TTC549 (cell line): ENCODE data around the gene LRCOL1.

Experiments used
- FAIRE-seq: peaks from 2 replicates; lab custom pipeline; 2012; peaks lifted over from hg19 to GRCh38; lab: Jason Lieb, UNC

The LRCOL1 gene

GRCh38 chr12:132581348-132582057, 28.9 kb downstream of the LRCOL1 start:
- FAIRE-seq = no peak

DNA sequence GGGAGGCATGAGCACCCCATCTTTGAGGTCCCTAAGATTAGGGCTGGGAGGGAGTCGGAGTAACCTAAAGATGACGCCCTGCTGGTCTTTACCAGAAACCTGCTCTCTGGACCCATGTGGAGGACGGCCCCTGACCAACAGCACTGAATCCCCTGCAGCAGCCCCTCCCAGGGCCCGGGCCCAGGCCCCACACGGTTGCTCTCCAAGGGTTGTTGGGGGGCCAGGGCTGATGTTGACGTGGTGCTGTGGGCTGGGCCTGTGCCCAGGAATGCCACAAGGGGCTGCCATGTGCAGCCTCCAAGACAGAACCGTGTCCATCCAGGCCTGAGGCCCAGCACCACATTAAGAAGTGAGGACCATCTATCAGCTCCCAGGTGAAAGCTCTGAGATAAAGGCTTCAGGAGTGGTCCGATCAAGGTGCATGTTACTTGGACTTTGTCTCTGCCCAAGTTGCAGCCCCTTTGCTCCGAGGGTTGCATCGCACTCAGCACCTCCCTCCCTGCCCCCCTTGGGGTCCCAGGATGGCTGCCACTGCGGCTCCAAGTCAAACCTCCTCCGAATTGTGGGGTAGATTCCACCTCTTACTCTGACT, 29.6 kb downstream of the LRCOL1 start:
- FAIRE-seq = no peak

- FAIRE-seq = no peak
Observed at GRCh38 chr12:132579744-132580143, 30.6 kb downstream of the LRCOL1 start.

- FAIRE-seq = no peak
Observed at GRCh38 chr12:132578826-132579225, 31.6 kb downstream of the LRCOL1 start.

DNA sequence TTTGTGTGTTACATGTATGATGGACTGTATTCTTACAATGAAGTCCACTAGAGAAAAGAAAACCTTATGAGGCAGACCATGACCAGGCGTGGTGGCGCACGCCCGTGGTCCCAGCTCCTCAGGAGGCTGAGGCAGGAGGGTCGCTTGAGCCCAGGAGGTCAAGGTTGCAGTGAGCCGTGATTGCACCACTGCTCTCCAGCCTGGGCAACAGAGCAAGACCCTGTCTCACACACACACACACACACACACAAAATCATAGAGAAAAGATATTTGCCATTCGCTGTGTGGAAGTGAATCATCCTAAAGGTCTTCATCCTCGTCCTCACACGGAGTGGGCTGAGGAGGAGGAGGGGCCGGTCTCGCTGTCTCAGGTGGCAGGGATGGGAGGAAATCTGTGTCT, 32.3 kb downstream of the LRCOL1 start:
- no peak for FAIRE-seq

DNA sequence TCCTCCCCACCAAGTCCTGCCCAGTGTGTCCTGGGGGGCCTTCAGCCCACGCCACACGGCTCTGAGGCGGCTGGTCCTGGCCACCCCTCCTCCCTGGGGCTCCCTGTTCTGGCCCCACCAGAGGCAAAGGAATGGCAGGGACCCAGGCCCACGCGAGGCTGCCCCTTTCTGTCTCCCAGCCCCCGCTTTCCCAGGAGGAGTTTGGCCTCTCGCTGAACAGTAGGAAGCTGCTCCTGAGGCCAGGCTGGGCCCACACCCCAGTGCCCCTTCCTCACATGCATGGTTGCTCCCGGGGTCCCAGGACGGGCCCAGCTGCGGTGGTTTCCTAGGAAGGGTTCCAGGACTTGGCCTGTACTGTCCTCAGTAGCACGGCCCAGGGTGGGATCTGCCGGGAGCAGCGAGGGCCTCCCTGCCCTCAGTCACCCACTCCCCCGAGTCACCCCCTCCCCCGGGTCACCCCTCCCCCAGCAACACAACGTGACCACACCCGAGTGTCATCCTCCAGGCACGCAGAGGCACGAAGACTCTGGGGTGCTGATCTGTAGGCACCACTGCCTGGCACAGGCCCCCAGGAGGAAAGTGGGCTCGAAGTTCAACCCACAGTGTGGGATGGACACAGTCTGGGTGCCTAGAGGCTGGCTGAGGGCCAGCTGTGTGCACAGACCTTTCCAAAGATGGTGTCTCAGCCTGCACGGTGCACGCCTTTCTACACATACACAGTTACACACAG, 33.0 kb downstream of the LRCOL1 start:
- FAIRE-seq = no peak

GRCh38 chr12:132576701-132577100, 33.7 kb downstream of the LRCOL1 start:
- no peak for FAIRE-seq

DNA sequence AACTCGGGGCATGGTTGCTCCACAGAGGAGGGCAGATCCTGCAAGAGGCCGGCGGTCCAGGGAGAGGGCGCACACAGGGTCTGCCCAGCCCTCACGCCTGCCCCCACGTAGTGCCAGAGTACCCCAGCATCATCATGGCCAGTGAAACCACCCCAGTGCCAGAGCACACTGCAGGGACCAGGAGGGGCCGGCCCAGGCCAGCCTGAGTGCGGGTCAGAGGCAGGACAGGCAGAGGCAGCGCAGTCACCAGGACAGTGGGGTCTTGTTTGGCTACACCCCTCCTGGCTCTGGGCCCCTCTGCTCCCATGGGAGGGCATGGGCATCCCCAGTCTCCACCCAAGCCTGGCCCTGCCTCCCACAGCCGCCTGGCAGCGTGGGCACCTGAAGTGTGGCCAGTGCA, 34.7 kb downstream of the LRCOL1 start:
- FAIRE-seq = no peak

DNA sequence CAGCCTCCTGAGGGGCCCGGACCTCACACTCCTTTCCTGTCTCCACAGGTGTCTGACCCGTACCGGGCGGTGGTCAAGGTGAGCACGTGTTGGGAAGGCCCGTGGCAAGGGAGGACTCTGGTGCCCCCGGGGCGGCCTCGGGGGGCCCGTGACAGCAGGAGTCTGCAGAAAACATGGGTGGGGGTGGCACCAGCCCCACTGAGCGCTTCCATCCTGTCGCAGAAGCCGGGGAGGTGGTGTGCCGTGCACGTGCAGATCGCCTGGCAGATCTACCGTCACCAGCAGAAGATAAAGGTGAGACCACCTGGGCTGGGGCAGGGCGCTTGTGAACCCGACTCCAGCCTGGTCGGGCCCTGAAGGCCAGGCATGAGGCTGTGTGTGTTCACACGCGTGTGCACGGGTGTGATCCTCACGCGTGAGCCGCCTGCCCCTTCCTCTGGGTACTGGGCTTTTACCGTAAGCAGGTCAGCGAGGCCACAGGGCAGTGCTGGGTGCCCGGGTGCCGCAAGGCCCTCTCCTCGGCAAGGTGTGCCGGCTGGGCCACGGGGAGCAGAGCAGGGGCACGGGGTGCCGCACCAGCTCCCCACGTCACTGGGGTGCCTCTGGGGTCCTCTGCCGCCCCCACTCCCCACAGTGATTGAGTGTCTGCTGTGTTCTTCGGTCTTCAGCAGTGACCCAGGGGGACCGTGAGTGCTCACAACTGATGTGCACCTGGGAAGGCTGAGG, 35.9 kb downstream of the LRCOL1 start:
- FAIRE-seq = no peak

DNA sequence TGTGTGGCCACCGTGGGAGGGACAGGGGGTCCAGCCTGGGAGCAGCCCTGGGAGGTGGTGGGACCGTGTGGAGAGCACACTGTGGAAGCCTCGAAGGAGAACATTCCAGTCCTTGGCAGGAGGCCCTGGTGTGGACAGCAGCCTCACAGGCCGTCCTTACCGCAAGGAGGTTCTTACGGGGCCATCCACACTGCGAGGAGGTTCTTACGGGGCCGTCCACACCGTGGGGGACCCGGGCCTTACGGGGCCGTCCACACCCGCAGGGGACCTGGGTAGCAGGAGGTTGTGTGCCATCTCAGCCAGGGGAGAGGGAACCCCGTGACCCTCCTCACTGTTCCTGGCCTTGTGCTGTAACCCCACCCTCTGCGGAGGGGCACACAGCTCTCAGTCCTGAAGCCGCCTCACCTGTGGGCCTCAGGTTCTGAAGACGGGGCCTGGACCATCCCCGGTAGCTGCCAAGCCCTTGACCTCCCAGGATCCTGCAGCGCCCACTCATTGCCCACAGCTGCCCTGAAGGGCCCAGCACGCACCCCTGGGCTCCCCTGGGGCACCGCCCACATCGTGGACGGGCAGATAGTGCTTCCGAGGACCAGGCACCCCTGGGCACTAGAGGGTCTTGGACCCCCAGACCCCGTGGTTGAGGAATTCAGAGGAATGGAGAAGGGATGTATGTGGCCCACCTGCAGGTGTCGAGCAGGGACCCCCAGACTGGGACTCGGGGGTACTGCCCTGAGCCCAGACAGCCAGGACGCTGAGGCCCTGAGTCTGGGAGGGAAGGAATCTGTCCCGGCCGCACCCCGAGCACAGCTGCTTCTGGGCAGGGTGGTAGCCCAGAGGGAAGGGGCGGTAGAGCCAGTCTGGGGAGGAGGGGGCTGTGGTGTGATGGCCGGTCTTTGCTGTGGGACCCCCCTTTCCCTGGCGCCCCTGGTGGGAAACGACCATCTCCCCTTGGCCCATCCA, 37.3 kb downstream of the LRCOL1 start:
- no peak for FAIRE-seq

DNA sequence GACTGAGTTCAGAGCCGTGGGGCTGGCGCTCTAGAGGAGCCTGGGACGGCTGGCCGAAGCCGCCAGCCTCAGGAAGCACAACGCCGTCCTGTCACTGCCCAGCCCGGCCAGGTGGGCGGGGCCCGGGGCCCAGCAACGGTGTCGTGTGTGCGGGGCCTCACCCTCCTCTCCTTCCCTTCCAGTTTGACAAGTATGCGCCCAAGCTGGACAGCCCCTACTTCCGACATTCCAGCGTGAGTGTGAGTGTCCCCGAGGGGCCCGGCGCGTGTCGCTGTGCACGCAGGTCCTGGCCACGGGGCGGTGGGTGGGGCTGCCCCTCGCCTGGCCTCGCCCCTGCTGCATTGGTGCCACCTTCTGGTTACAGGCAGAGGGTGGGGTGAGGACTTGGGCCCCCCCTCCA, 38.3 kb downstream of the LRCOL1 start:
- no peak for FAIRE-seq

DNA sequence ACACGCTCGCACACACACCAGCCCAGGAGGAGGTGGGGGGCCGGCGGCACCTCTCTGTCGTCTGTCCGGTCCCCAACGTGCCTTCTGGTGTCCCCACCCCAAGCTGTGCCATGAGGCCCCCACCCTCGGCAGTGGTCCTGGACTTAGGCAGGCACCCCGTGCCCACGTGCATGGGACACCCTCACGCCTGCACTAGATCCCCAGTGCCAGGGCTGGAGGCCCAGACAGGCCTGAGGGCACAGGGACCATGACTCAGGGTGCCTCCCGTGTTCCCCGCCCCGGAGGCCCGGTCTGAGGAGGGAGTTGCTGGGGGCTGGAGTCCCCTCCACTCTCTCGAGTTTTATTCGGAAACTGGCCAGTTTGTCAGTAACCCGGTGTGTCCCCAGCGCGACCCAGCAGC, 38.8 kb downstream of the LRCOL1 start:
- FAIRE-seq = no peak

- FAIRE-seq = no peak
Observed at GRCh38 chr12:132571051-132571450, 39.3 kb downstream of the LRCOL1 start.

GRCh38 chr12:132570635-132571034, 39.7 kb downstream of the LRCOL1 start:
- no peak for FAIRE-seq

DNA sequence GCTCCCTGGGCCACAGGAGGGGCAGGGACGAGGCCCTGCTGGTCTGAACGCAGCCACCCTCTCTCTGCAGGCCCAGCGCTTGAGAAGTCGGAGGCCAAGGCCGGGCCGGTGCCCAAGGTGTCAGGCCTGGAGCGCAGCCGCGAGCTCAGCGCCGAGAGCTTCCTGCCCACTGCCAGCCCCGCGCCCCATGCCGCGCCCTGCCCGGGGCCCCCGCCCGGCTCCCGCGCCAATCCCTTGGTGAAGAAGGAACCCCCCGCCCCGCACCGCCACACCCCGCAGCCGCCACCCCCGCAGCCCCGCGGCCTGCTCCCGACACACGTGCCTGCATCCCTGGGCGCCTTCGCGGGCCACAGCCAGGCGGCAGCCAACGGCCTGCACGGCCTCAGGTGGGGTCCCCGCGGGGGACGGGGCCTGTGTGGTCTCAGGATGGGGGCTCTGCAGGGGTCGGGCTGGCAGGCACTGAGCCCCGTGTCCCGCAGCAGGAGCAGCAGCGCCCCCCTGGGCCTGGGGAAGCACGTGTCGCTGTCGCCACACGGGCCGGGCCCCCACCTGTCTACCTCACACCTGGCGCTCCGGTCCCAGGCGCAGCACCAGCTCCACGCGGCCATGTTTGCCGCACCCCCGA, 40.4 kb downstream of the LRCOL1 start:
- FAIRE-seq = no peak

DNA sequence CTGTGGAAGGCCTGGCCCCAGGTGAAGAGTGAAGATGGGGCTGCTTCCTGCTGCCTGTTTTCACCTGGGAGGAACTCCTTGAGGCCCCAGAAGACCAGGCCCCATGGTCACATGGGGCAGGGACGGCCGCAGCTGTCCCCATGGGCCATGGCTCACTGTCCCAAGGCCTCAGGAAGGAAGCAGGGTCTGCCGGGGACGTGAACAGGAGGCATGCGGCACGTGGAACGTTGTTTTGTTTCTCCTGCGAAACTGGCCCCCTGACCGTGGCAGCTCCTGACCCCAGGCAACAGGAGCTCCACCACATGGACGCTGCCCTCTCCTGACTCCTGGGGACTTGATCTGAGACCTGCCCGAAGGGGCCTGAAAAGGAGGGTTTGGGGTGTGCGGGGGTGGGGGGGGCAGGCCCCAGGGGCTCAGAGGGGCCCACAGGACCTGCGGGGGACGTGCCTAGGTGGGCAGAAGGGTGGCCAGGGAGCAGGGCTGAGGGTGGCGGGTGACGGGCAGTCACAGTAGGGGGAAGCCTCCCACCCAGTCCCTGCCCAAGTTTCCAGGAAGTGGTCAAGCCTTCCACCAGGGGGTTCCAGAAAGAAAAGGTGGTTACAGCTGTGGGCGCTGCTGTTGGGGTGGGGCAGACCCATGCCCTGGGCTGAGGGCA, 41.4 kb downstream of the LRCOL1 start:
- FAIRE-seq = no peak

- FAIRE-seq = no peak
Observed at GRCh38 chr12:132568301-132568700, 42.1 kb downstream of the LRCOL1 start.

DNA sequence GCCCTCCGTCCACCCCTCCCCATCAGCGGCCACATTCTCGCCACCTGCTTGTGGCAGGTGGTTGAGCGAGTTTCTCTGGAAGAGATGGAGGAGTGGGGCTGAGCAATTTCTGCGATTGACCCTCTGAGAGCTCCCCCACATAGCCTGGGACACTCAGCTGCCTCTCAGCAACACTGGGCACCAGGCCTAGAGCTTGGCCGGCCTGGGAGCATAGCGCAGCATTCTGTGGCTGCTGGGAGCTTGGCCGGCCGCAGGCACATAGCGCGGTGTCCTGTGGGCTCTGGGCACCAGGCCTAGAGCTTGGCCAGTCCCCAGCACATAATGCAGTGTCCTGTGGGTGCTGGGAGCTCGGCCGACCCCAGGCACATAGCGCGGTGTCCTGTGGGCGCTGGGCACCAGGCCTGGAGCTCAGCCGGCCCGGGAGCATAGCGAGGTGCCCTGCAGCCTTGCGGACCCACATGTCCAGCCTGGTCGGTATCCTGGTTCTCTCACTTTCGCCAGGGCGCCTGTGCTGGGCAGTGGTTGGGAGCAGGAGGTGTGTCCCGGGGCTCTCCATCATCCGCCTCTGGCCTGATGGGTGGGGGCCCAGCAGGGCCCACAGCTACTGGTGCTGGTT, 43.8 kb downstream of the LRCOL1 start:
- FAIRE-seq = no peak

DNA sequence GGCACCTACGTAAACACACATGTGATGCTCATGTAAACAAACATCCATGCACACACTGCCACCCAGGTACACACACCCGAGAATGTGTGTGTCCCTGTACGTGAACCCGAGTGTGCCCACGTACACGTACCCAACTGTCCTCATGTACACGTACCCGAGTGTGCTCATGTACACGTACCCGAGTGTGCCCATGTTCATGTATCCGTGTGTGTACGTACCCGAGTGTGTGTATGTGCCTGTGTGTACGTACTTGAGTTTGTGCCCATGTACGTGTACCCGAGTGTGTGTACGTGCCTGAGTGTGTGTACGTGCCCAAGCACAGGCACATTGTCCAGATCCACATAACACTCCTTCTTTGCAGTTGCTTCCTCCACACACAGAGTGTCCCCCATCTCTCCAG, 45.0 kb downstream of the LRCOL1 start:
- FAIRE-seq = no peak

DNA sequence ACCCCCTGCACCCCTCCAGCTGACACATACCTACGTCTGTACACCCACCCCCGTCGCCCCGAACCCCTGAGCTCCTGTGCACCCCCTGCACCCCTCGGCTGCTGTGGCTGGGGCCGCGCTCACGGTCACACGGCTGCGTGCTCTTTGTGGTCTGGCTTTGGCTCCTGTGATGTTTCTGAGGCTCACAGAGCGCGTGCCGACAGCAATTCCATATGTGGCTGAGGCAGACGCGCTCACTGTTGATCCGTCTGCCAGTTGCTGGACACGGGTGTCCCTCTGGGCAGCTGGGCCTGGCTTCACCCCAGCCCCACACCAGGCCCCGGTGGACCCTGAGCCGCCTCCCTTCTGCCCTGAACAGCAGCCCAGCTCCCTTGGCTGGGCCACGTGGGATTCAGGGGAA, 46.5 kb downstream of the LRCOL1 start:
- FAIRE-seq = no peak
